HG02870 (cell line): ENCODE measurements around the gene PRPF40A.

Source experiments
- ATAC-seq: cut with Tn5 transposase; IDR thresholded peaks from one replicate; pipeline ENCODE4 v1.9.1; 2021; ENCODE audit warnings: mild to moderate bottlenecking, moderate library complexity; ENCODE audit not compliant: unreplicated experiment

PRPF40A gene

GRCh38 chr2:152718076-152718908, 1.0 kb upstream of the PRPF40A start, which contains the start of gene ARL6IP6:
Gene ARL6IP6 (plus strand): TSS chr2:152718620. CDS start chr2:152718625, 5 bp downstream.
- peak; percentile 67 for ATAC-seq

GRCh38 chr2:152716805-152717227, 445 bp downstream of the PRPF40A start:
- no peak for ATAC-seq

GRCh38 chr2:152715854-152716428, 1.3 kb downstream of the PRPF40A start:
- no peak for ATAC-seq

GRCh38 chr2:152715112-152715511, 2.1 kb downstream of the PRPF40A start:
- ATAC-seq, result no peak

- no peak for ATAC-seq
These were observed 6.5 kb downstream of the PRPF40A start for GRCh38 chr2:152710713-152711112.

- no peak for ATAC-seq
These were observed 8.5 kb downstream of the PRPF40A start for GRCh38 chr2:152708742-152709141.

- ATAC-seq, result no peak
These were observed 10.7 kb downstream of the PRPF40A start for GRCh38 chr2:152706477-152707021.

GRCh38 chr2:152701198-152701597, 16.1 kb downstream of the PRPF40A start:
- no peak for ATAC-seq

- no peak for ATAC-seq
These were observed 20.8 kb downstream of the PRPF40A start for GRCh38 chr2:152696476-152696875.

GRCh38 chr2:152695763-152696162, 21.5 kb downstream of the PRPF40A start:
- no peak for ATAC-seq

- ATAC-seq, result peak; percentile 35
These were observed 23.1 kb downstream of the PRPF40A start for GRCh38 chr2:152694161-152694661.

GRCh38 chr2:152693033-152693432, 24.2 kb downstream of the PRPF40A start:
- peak; percentile 98 for ATAC-seq

GRCh38 chr2:152686321-152686720, 30.9 kb downstream of the PRPF40A start:
- no peak for ATAC-seq

GRCh38 chr2:152683400-152683799, 33.9 kb downstream of the PRPF40A start:
- ATAC-seq, result no peak

GRCh38 chr2:152682663-152683062, 34.6 kb downstream of the PRPF40A start:
- ATAC-seq, result no peak

GRCh38 chr2:152678808-152679207, 38.5 kb downstream of the PRPF40A start:
- ATAC-seq, result no peak

GRCh38 chr2:152676461-152676860, 40.8 kb downstream of the PRPF40A start:
- no peak for ATAC-seq

GRCh38 chr2:152674334-152674733, 42.9 kb downstream of the PRPF40A start:
- ATAC-seq, result no peak

GRCh38 chr2:152664725-152665124, 52.5 kb downstream of the PRPF40A start:
- no peak for ATAC-seq

- ATAC-seq, result no peak
These were observed 56.2 kb downstream of the PRPF40A start for GRCh38 chr2:152661076-152661475.

- ATAC-seq, result no peak
These were observed 59.0 kb downstream of the PRPF40A start for GRCh38 chr2:152658221-152658620.

GRCh38 chr2:152657043-152657442, 60.2 kb downstream of the PRPF40A start:
- ATAC-seq, result peak; percentile 91
